CD4-positive, alpha-beta memory T cell (primary cell): ENCODE results near the gene ANKRD18B. TPM values are rescaled to one million over a fixed set of nuclear protein-coding genes. Genes with fewer than 3 reads are reported as not detected.
"Not testable (repeated sequence)": the region's sequence is repeated elsewhere in the genome, so short reads cannot be mapped to it uniquely, and the experiment has no call there.

ENCODE experiments used
- CTCF ChIA-PET: fragments of 350-600 bp; sonication (Branson Sonifier 250); formaldehyde crosslinking; loops from one replicate; lab custom pipeline; 2021; ENCODE audit warnings: inconsistent platforms; ENCODE audit not compliant: partially characterized antibody; lab: Charles Lee
- POLR2A ChIA-PET: fragments of 350-600 bp; sonication (Branson Sonifier 250); formaldehyde crosslinking; loops from one replicate; lab custom pipeline; 2021; ENCODE audit not compliant: partially characterized antibody; lab: Charles Lee
- DNase-seq, 5 donors: peaks; one replicate each; pipeline versions ENCODE4 v3.0.0 to v3.0.0-alpha.2; 2020 to 2022; ENCODE audit warnings: mixed read lengths in 1 of 5
- H3K27ac ChIP-seq: one replicate; pipeline ENCODE4 v1.7.0; 2013; ENCODE audit warnings: low read depth, low read length
- H3K27me3 ChIP-seq: 2 replicates; pipeline ENCODE4 v1.7.0; 2013; ENCODE audit warnings: mild to moderate bottlenecking, low read length, moderate library complexity; ENCODE audit not compliant: insufficient read depth
- H3K36me3 ChIP-seq: 2 replicates; pipeline ENCODE4 v1.7.0; 2013; ENCODE audit warnings: mild to moderate bottlenecking, low read length, moderate library complexity; ENCODE audit not compliant: insufficient read depth
- H3K4me1 ChIP-seq: 2 replicates; pipeline ENCODE4 v1.7.0; 2013; ENCODE audit warnings: mild to moderate bottlenecking, low read length, moderate library complexity; ENCODE audit not compliant: insufficient read depth
- H3K4me3 ChIP-seq, 2 donors: one replicate each; pipeline ENCODE4 v1.7.0; 2013; ENCODE audit warnings: low read length in 2 of 2, mild to moderate bottlenecking in 1 of 2
- H3K9me3 ChIP-seq, 2 donors: one replicate each; pipeline ENCODE4 v1.7.0; 2013; ENCODE audit warnings: low read length in 2 of 2, control low read depth in 1 of 2; ENCODE audit not compliant: control insufficient read depth in 1 of 2
- H3K27ac Mint-ChIP-seq, 7 donors: one replicate each; pipeline ENCODE4 v1.8.0; 2020 to 2021; ENCODE audit warnings: mixed read lengths in 7 of 7, mild to moderate bottlenecking in 6 of 7, inconsistent platforms in 3 of 7, moderate library complexity in 3 of 7
- H3K27me3 Mint-ChIP-seq, 2 donors: one replicate each; pipeline ENCODE4 v1.8.0; 2020 to 2021; ENCODE audit warnings: mixed read lengths in 2 of 2
- H3K36me3 Mint-ChIP-seq, 2 donors: one replicate each; pipeline ENCODE4 v1.8.0; 2020 to 2021; ENCODE audit warnings: mixed read lengths in 2 of 2, inconsistent platforms in 1 of 2, mild to moderate bottlenecking in 1 of 2
- H3K4me1 Mint-ChIP-seq, 4 donors: one replicate each; pipeline ENCODE4 v1.8.0; 2020 to 2021; ENCODE audit warnings: mixed read lengths in 4 of 4, mild to moderate bottlenecking in 1 of 4
- H3K4me3 Mint-ChIP-seq, 8 donors: one replicate each; pipeline ENCODE4 v1.8.0; 2020 to 2021; ENCODE audit warnings: mixed read lengths in 8 of 8, mild to moderate bottlenecking in 7 of 8, moderate library complexity in 6 of 8, inconsistent platforms in 3 of 8
- H3K9me3 Mint-ChIP-seq, 8 donors: one replicate each; pipeline ENCODE4 v1.8.0; 2020 to 2021; ENCODE audit warnings: mixed read lengths in 8 of 8, mild to moderate bottlenecking in 5 of 8, inconsistent platforms in 3 of 8, moderate library complexity in 1 of 8
- intact Hi-C: fragments of 100-400 bp; cut with micrococcal nuclease; formaldehyde crosslinking; loops from one replicate; pipeline ENCODE4 v1.15.1; 2023
- polyA plus RNA-seq, 2 donors: library from polyadenylated mRNA; unstranded; fragments of 300-500 nt; fragmentation: Illumina TruSeq; gene quantifications; one replicate each; pipeline ENCODE4 v1.2.3, GENCODE V29; 2021
- total RNA-seq, 2 experiments: library from RNA; stranded (reverse); gene quantifications; one replicate each; pipeline ENCODE4 v1.2.3, GENCODE V29; 2021

Gene ANKRD18B
- total and polyA plus RNA-seq, 4 experiments from 2014 or later, result 1.2 to 1.9 TPM; not detected in 2

DNA sequence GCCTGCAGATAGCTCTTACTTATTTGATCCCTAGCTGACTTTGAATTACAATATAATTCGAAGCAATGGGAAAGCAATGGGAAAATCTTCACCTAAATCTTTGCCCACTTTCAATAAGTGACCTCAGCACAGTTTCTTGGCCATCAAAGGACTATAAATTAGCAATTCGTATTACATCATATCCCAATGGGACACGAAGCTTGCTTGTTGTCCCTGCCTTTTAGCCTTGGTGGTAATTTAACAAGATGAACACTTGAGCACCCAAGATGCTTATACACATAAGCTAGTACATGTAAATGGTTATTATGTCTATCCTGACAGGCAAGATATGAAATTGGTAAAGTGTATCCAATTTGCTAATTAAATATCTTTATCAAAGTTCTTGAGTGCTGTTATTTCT is 9.9 kb downstream of the ANKRD18B start:
- intact Hi-C loops, H3K36me3 ChIP-seq, CTCF ChIA-PET, H3K4me1 Mint-ChIP-seq, H3K9me3 ChIP-seq, H3K27ac Mint-ChIP-seq, H3K36me3 Mint-ChIP-seq, DNase-seq, H3K27me3 ChIP-seq, H3K4me3 Mint-ChIP-seq, H3K9me3 Mint-ChIP-seq, H3K4me1 ChIP-seq, H3K4me3 ChIP-seq, H3K27ac ChIP-seq, POLR2A ChIA-PET: not testable (repeated sequence)
- H3K27me3 Mint-ChIP-seq, result peaks cover 5 to 16% of the 10 kb centered on the region in 2 donors

DNA sequence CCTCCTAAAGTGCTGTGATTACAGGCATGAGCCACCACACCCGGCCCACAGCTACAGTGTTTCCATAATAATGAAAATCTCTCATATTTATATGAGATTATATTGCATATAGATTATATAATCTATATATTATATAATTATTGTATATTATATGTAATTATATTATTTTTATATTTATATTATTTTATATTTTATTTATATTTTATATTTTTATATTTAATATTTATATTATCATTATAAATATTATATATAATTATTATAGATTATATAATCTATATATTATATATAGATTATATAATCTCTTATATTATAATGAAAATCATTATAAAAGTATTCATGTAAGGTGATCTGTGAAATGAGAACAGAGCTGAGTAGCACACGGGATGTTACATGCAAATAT is 11.5 kb downstream of the ANKRD18B start:
- no peaks in the 10 kb centered on the region for H3K27me3 ChIP-seq
- intact Hi-C loops, result no loop called here
- no peaks in the 10 kb centered on the region for H3K9me3 ChIP-seq
- peaks cover 3 to 9% of the 10 kb centered on the region in 2 donors for H3K27me3 Mint-ChIP-seq
- H3K4me3 ChIP-seq, result no peak overlapping the region
- no peaks in the 10 kb centered on the region for H3K9me3 Mint-ChIP-seq
- no peaks in the 10 kb centered on the region for H3K36me3 Mint-ChIP-seq
- H3K36me3 ChIP-seq, result no peaks in the 10 kb centered on the region
- POLR2A ChIA-PET, result no interaction called here
- H3K4me1 Mint-ChIP-seq, result no peaks in the 10 kb centered on the region
- H3K4me1 ChIP-seq, result no peaks in the 10 kb centered on the region
- H3K27ac ChIP-seq, result no peak overlapping the region
- DNase-seq, result no peak
- no peak overlapping the region for H3K27ac Mint-ChIP-seq
- H3K4me3 Mint-ChIP-seq, result no peak overlapping the region
- CTCF ChIA-PET, result no interaction called here

DNA sequence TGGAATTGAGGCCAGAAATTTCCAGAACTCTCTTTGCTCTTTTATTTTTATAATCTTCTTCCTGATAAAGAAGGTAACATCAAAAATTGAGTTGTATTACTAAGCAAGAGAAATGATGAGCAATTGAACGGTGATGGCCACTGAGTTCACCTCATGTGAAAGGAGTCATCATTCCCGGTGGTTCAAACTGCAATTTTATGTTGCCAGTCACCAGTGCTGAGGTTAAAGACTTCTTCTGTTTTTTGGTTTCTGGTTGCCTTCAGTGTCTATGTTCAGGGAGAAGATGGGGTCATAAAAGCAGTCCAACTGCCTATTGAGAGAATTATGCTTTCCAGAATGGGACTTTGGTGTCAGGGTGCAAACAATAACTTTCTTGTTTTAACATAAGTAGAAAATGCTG is 19.4 kb downstream of the ANKRD18B start:
- H3K9me3 Mint-ChIP-seq, CTCF ChIA-PET, H3K4me1 ChIP-seq, H3K9me3 ChIP-seq, DNase-seq, H3K36me3 ChIP-seq, H3K4me3 ChIP-seq, H3K4me1 Mint-ChIP-seq, H3K27ac ChIP-seq, H3K27ac Mint-ChIP-seq, H3K4me3 Mint-ChIP-seq, H3K36me3 Mint-ChIP-seq, intact Hi-C loops, H3K27me3 ChIP-seq, POLR2A ChIA-PET: not testable (repeated sequence)
- peaks cover 18% of the 10 kb centered on the region in 2 donors for H3K27me3 Mint-ChIP-seq

DNA sequence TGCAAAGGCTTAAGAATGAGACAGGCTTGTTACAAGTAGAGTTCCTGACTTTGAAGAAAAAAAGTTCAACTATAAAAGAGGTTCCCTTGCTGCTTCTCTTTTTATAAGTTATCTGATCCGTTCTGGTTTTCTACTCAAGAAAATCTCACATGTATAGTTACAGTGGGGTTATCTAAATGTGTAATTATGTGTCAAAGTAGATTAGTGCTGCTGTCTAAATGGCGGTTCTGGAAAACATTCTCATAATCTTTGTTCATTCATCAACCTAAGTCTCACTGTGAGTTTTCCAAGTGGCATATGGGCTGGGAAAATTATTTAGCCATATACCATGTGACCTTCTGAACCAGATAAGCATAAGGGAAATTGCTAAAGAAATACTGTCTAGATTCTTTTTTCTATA is 21.7 kb downstream of the ANKRD18B start:
- intact Hi-C loops, H3K9me3 ChIP-seq, H3K27me3 ChIP-seq, POLR2A ChIA-PET, H3K4me1 Mint-ChIP-seq, H3K4me3 Mint-ChIP-seq, DNase-seq, H3K27ac ChIP-seq, H3K4me1 ChIP-seq, H3K9me3 Mint-ChIP-seq, H3K4me3 ChIP-seq, CTCF ChIA-PET, H3K27ac Mint-ChIP-seq, H3K36me3 Mint-ChIP-seq, H3K36me3 ChIP-seq: not testable (repeated sequence)
- H3K27me3 Mint-ChIP-seq, result peaks cover 17 to 22% of the 10 kb centered on the region in 2 donors

DNA sequence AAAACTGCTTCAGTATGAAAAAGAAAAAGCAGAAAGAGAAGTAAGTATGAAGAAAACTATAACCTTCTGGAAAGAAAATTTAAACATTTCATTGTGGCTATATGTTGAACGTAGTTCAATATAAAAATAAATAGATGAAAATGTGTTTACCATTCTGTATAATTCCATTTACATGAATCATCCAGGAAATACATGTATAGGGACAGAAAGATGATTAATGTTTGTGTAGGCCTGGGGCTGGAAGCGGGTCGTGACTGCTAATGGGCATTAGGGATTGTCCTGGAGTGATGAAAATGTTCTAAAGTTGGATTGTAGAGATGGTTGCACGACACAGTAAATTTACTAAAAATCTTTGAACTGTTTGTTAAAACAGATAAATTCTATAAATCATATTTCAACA is 24.8 kb downstream of the ANKRD18B start:
- CTCF ChIA-PET, POLR2A ChIA-PET, H3K4me3 ChIP-seq, H3K27ac Mint-ChIP-seq, H3K9me3 Mint-ChIP-seq, DNase-seq, H3K27me3 ChIP-seq, H3K36me3 ChIP-seq, H3K4me1 ChIP-seq, H3K36me3 Mint-ChIP-seq, H3K4me3 Mint-ChIP-seq, H3K9me3 ChIP-seq, intact Hi-C loops, H3K4me1 Mint-ChIP-seq, H3K27ac ChIP-seq: not testable (repeated sequence)
- peaks cover 17% of the 10 kb centered on the region in 2 donors for H3K27me3 Mint-ChIP-seq

DNA sequence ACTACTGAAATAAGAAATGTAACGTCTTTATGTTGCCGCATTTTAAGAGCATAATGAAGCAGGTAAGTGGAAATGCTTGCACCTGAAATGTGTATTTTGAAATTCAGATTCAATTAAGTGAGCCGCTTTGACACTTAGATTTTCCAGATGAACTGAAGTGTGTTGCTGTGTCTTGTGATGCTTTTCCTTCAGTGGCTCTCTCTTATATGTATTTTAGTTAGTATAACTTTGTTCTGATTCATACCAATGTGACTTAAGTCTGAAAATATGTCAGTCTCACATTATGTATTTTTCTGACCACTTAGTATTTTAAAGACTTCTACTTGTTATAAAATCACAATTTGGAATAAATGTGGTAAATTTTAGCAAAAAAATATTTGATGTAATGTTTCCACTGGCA is 25.4 kb downstream of the ANKRD18B start:
- intact Hi-C loops, H3K9me3 ChIP-seq, CTCF ChIA-PET, H3K9me3 Mint-ChIP-seq, H3K27me3 ChIP-seq, H3K4me1 ChIP-seq, DNase-seq, H3K4me1 Mint-ChIP-seq, H3K4me3 Mint-ChIP-seq, H3K36me3 Mint-ChIP-seq, H3K36me3 ChIP-seq, H3K27ac Mint-ChIP-seq, H3K4me3 ChIP-seq, H3K27ac ChIP-seq, POLR2A ChIA-PET: not testable (repeated sequence)
- peaks cover 17 to 22% of the 10 kb centered on the region in 2 donors for H3K27me3 Mint-ChIP-seq

DNA sequence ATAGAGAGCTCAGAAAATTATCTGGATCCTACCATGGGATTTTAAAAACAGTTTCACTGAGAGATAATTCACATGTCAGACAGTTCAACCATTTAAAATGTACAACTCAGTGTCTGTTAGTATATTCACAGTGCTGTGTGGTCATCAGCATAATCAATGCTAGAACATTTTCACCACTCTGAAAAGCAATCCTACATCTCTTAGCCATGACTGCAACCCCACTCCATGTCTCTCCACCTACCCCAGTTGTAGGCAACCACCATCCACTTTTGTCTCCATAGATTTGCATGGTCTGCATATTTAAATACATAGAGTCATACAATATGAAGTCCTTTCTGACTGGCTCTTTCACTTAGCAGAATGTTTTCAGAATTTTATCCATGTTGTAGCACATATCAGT is 27.1 kb downstream of the ANKRD18B start:
- H3K36me3 ChIP-seq, CTCF ChIA-PET, H3K9me3 ChIP-seq, H3K27ac ChIP-seq, H3K36me3 Mint-ChIP-seq, POLR2A ChIA-PET, H3K4me1 Mint-ChIP-seq, DNase-seq, H3K9me3 Mint-ChIP-seq, H3K4me3 ChIP-seq, H3K4me3 Mint-ChIP-seq, H3K4me1 ChIP-seq, H3K27ac Mint-ChIP-seq, H3K27me3 ChIP-seq, intact Hi-C loops: not testable (repeated sequence)
- H3K27me3 Mint-ChIP-seq, result peaks cover 12 to 16% of the 10 kb centered on the region in 2 donors

DNA sequence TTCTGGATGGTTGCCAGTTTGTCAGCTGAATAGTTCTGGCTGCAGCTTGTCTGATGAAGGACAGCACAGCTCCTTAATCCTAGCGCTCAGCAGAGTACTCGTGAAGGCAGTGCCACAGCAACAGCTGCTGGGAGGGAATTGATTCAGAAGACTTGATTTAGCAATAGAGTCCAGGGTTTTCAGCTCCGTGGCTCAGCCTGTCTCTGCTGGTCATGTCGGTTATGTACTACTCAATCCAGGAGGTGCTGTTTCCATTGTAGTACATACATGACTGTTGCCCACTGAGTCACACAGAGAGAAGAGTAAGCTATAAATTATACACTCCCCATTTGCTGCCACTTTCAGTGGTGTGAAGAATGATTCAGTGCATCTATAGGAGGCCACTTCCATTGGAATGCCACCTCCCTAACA is 28.3 kb downstream of the ANKRD18B start:
- H3K27ac Mint-ChIP-seq, H3K4me3 Mint-ChIP-seq, H3K4me1 ChIP-seq, H3K27ac ChIP-seq, intact Hi-C loops, CTCF ChIA-PET, POLR2A ChIA-PET, H3K27me3 ChIP-seq, DNase-seq, H3K4me3 ChIP-seq, H3K36me3 Mint-ChIP-seq, H3K4me1 Mint-ChIP-seq, H3K9me3 ChIP-seq, H3K9me3 Mint-ChIP-seq, H3K36me3 ChIP-seq: not testable (repeated sequence)
- H3K27me3 Mint-ChIP-seq, result peaks cover 5 to 15% of the 10 kb centered on the region in 2 donors
